Vagina (tissue), 2 donors: ENCODE results near the gene SNORC. TPM values are rescaled to one million over a fixed set of nuclear protein-coding genes. Genes with fewer than 3 reads are reported as not detected.

Experiments used
- DNase-seq, 2 donors: peaks; one replicate each; pipeline ENCODE4 v3.0.0-alpha.2; 2017; ENCODE audit errors: extremely low spot score in 2 of 2
- H3K27ac ChIP-seq: fragments of 200-600 bp; sonication (generic); one replicate; pipeline ENCODE4 v1.5.1; 2019
- H3K27me3 ChIP-seq: fragments of 200-600 bp; sonication (generic); one replicate; pipeline ENCODE4 v1.5.1; 2019
- H3K36me3 ChIP-seq, 2 donors: fragments of 200-600 bp; sonication (generic); one replicate each; pipeline ENCODE4 v1.5.1; 2017 to 2019
- H3K4me1 ChIP-seq: fragments of 200-600 bp; sonication (generic); one replicate; pipeline ENCODE4 v1.5.1; 2019
- H3K4me3 ChIP-seq, 2 donors: fragments of 200-600 bp; sonication (generic); 1 replicate in 1 of 2; 2 replicates in 1 of 2; pipeline ENCODE4 v1.5.1; 2016 to 2019
- H3K9me3 ChIP-seq: fragments of 200-600 bp; sonication (generic); one replicate; pipeline ENCODE4 v1.5.1; 2019
- POLR2A ChIP-seq, 2 donors: fragments of 450-650 bp; IDR thresholded peaks; one replicate each; pipeline ENCODE4 v1.6.1; 2017; ENCODE audit warnings: antibody characterized with exemption in 2 of 2, mild to moderate bottlenecking in 2 of 2, moderate library complexity in 2 of 2
- POLR2AphosphoS5 ChIP-seq, 2 donors: sonication (generic); formaldehyde crosslinking; IDR thresholded peaks; one replicate each; pipeline ENCODE4 v1.9.0; 2017; ENCODE audit warnings: antibody characterized with exemption in 2 of 2, mild to moderate bottlenecking in 2 of 2, low read depth in 1 of 2; ENCODE audit not compliant: insufficient read depth in 1 of 2
- intact Hi-C: fragments of 100-400 bp; cut with DNase I; formaldehyde crosslinking; loops from one replicate; pipeline ENCODE4 v1.15.1; 2023
- total RNA-seq: library from RNA; depleted of rRNA; stranded (reverse); fragments of >200 nt; gene quantifications from one replicate; pipeline ENCODE4 v1.2.3, GENCODE V29; 2016
- TF ChIP-seq, protein P1 (sequence below), 3 experiments: fragments of 450-650 bp in 2 of 3; fragments of 200-600 bp in 1 of 3; sonication (generic) in 1 of 3; IDR thresholded peaks; one replicate each; pipeline ENCODE4 v1.5.1; 2017 to 2019; ENCODE audit warnings: antibody characterized with exemption in 3 of 3, mild to moderate bottlenecking in 2 of 3, moderate library complexity in 2 of 3

The SNORC gene
- total RNA-seq, 1 donor from 2014 or later: not detected

DNA sequence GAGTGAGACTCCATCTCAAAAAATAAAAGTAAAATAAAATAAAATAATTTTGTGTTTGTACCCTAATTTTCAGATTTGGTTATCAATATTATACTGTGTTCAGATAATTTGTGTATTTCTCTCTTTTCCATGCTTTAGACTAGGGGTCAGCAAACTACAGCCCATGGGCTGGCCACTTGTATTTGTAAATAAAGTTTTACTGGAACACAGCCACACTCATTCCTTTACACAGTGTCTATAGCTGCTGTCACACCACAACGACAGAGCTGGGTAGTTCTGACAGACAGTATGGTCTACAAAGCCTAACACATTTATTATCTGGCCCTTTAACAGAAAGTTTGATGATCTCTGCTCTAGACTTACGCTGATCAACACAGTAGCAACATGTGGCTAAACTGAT is 43.8 kb downstream of the SNORC start:
- Histone ChIP-seq H3K27me3 (no peaks in the 10 kb centered on the region), H3K4me1 (no peaks in the 10 kb centered on the region), H3K9me3 (no peaks in the 10 kb centered on the region), H3K27ac (no peak overlapping the region), H3K4me3 (no peak overlapping the region), H3K36me3 (no peaks in the 10 kb centered on the region)
- DNase-seq: no peak
- TF ChIP-seq POLR2A (IDR thresholded peaks at IDR 0.05): no peak
- TF ChIP-seq, protein P1, sequence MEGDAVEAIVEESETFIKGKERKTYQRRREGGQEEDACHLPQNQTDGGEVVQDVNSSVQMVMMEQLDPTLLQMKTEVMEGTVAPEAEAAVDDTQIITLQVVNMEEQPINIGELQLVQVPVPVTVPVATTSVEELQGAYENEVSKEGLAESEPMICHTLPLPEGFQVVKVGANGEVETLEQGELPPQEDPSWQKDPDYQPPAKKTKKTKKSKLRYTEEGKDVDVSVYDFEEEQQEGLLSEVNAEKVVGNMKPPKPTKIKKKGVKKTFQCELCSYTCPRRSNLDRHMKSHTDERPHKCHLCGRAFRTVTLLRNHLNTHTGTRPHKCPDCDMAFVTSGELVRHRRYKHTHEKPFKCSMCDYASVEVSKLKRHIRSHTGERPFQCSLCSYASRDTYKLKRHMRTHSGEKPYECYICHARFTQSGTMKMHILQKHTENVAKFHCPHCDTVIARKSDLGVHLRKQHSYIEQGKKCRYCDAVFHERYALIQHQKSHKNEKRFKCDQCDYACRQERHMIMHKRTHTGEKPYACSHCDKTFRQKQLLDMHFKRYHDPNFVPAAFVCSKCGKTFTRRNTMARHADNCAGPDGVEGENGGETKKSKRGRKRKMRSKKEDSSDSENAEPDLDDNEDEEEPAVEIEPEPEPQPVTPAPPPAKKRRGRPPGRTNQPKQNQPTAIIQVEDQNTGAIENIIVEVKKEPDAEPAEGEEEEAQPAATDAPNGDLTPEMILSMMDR (IDR thresholded peaks at IDR 0.05): no peak
- TF ChIP-seq POLR2AphosphoS5 (IDR thresholded peaks at IDR 0.05; ENCODE audit: insufficient read depth in 1 of 2, low read depth in 1 of 2): no peak
- intact Hi-C loops: no loop called here

DNA sequence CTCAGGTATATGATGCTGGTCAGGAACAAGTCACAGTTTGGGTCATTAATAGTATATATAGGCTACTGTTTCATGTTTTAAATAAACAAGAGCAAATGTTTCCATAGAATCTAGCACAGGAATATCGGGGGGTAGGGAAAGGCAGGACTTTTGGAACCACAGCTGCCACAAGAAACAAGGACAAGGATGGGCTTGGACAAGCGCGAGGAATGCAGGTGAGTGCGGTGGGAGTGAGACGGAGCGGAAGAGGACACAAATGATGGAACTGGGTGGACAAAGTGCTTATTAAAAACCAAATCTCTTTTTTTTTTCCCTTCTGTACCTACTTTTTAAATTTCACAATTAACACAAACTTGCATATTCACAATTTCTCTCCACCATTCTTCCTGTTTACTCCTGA is 49.1 kb downstream of the SNORC start:
- TF ChIP-seq POLR2AphosphoS5 (IDR thresholded peaks at IDR 0.05; ENCODE audit: insufficient read depth in 1 of 2, low read depth in 1 of 2): no peak
- TF ChIP-seq, protein P1 (IDR thresholded peaks at IDR 0.05): no peak
- no peak for TF ChIP-seq POLR2A (IDR thresholded peaks at IDR 0.05)
- no peak for DNase-seq
- H3K9me3 ChIP-seq: no peaks in the 10 kb centered on the region
- no peaks in the 10 kb centered on the region for H3K36me3 ChIP-seq
- no peaks in the 10 kb centered on the region for H3K4me1 ChIP-seq
- no peak overlapping the region for H3K27ac ChIP-seq
- no peaks in the 10 kb centered on the region for H3K27me3 ChIP-seq
- H3K4me3 ChIP-seq: no peak overlapping the region
- intact Hi-C loops: no loop called here

DNA sequence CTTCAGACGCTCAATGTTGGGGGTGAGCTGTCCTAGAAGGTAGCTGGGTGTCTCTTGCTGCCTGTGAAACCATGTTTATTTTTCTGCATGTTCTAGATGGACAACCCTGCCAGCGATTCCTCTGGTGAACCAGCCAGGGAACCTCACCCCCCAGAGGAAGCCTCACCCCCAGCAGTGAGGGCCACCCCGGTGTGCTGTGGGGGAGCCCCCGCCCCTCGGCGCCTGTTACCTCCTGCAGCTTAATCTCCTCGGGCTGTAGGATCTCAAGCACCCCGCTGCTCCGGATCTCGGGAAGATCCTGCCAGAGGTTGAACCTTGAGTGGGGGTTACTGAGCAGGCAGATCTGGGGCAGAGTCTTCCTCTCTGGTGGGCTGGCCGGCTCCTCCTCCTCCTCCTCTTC is 50.0 kb downstream of the SNORC start:
- no peak for DNase-seq
- TF ChIP-seq, protein P1 (IDR thresholded peaks at IDR 0.05): no peak
- TF ChIP-seq POLR2A (IDR thresholded peaks at IDR 0.05) (no peak), POLR2AphosphoS5 (IDR thresholded peaks at IDR 0.05; ENCODE audit: insufficient read depth in 1 of 2, low read depth in 1 of 2) (no peak)
- no peaks in the 10 kb centered on the region for H3K9me3 ChIP-seq
- H3K4me3 ChIP-seq: no peak overlapping the region
- H3K36me3 ChIP-seq: no peaks in the 10 kb centered on the region
- no peak overlapping the region for H3K27ac ChIP-seq
- intact Hi-C loops: no loop called here
- no peaks in the 10 kb centered on the region for H3K27me3 ChIP-seq
- H3K4me1 ChIP-seq: no peaks in the 10 kb centered on the region

DNA sequence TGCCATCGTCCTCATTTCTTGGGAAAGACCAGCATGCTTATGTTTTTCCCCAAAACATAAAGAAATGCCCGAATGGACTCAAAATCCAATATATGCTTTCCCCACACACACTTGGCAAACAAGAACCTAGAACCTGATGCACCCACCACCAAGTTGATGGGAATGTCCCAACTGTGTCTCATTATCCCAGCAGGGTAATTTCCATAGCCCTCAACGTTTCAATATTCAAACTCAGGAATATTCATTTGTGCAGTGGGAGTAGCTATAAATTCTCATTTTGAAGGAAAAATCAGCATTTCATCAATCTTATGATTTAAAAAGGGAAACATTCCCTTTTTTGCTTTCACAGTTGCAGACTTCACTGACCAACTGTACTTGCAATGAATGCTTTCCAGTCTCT is 50.7 kb downstream of the SNORC start:
- DNase-seq: no peak
- Histone ChIP-seq H3K9me3 (no peaks in the 10 kb centered on the region), H3K27ac (no peak overlapping the region), H3K4me1 (peaks cover 6% of the 10 kb centered on the region), H3K27me3 (no peaks in the 10 kb centered on the region), H3K36me3 (no peaks in the 10 kb centered on the region), H3K4me3 (no peak overlapping the region)
- TF ChIP-seq POLR2AphosphoS5 (IDR thresholded peaks at IDR 0.05; ENCODE audit: insufficient read depth in 1 of 2, low read depth in 1 of 2): no peak
- TF ChIP-seq, protein P1 (IDR thresholded peaks at IDR 0.05): no peak
- no peak for TF ChIP-seq POLR2A (IDR thresholded peaks at IDR 0.05)
- intact Hi-C loops: no loop called here

DNA sequence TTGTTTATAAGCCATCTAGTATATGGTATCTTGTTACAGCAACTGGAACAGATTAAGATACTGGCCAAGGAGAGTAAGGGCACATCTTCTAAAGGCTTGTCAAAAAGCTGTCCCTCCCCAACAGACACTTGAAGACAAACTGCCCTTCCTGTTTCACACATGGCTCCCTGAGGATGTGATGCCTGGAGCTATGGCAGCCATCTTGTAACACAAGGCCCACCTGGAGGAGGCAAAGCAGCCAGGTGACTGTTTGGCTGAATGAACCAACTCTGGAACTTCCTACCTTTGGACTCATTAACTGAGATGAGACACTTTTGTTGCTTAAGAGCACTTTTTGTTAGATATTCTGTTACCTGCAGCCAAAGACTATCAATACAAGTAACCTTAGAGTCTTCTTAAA is 54.4 kb downstream of the SNORC start:
- TF ChIP-seq POLR2AphosphoS5 (IDR thresholded peaks at IDR 0.05; ENCODE audit: insufficient read depth in 1 of 2, low read depth in 1 of 2) (no peak), POLR2A (IDR thresholded peaks at IDR 0.05) (no peak)
- TF ChIP-seq, protein P1 (IDR thresholded peaks at IDR 0.05): no peak
- H3K4me3 ChIP-seq: no peak overlapping the region
- H3K4me1 ChIP-seq: peaks cover 26% of the 10 kb centered on the region
- no peaks in the 10 kb centered on the region for H3K9me3 ChIP-seq
- no peak overlapping the region for H3K27ac ChIP-seq
- no peaks in the 10 kb centered on the region for H3K27me3 ChIP-seq
- DNase-seq: no peak
- intact Hi-C loops: no loop called here
- H3K36me3 ChIP-seq: no peaks in the 10 kb centered on the region
